ENCODE data around the gene GPR171. TPM values are rescaled to one million over a fixed set of nuclear protein-coding genes. Genes with fewer than 3 reads are reported as not detected.

GPR171 gene
- total RNA-seq, 2 donors from 2014 or later, result 1.7 to 1.9 TPM

- DNase-seq, result no peak
- intact Hi-C loops (cut with DNase I, micrococcal nuclease), result no loop called here
- ATAC-seq, result no peak
These were observed 47.4 kb downstream of the GPR171 start for GRCh38 chr3:151155409-151156128.

DNA sequence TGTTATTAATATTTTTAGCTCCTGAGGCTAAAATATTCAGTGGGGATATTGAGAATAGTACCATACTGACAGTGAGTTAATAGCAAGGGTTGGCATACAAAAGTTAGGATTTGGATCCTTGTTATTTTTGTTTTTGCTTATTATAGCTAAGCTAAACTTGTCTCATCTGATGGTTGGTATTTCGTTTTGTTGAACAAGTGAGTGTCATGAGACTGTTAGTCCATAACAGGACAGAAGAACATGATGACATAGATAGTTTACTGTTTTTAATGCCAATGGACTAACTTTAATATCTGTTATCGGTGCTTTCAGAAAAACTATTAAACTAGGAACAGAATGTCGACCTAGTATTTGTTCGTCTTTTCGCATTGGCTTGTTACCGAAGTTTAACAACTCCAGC, 48.5 kb downstream of the GPR171 start:
- intact Hi-C loops (cut with DNase I, micrococcal nuclease), result no loop called here
- ATAC-seq, result no peak
- no peak for DNase-seq

- DNase-seq, result no peak
- no peak for ATAC-seq
- intact Hi-C loops (cut with DNase I, micrococcal nuclease), result no loop called here
These were observed 50.4 kb downstream of the GPR171 start for GRCh38 chr3:151152455-151153079.

Other genes with a start within 250 kb of the GPR171 start
- gene CLRN1, start 230.5 kb downstream of the GPR171 start, total RNA-seq, result not detected
- gene MED12L, start 117.6 kb downstream of the GPR171 start, total RNA-seq, result under 1 TPM; 0.37 to 0.45 TPM
- 1 to 10 TPM; 2.0 to 7.3 TPM for gene P2RY14, start 75.3 kb upstream of the GPR171 start, total RNA-seq
- gene GPR87, start 113.6 kb upstream of the GPR171 start, total RNA-seq, result not detected
- 1 to 10 TPM in 1 of 2 donors, under 1 TPM in 1; 0.15 to 1.5 TPM for gene P2RY13, start 126.3 kb upstream of the GPR171 start, total RNA-seq
- gene P2RY12, start 181.5 kb upstream of the GPR171 start, total RNA-seq, result under 1 TPM; 0.37 to 0.92 TPM

Measured in left colon (tissue), 2 donors.